Ectodermal cell (in vitro differentiated cells): ENCODE data around the gene SMIM9. TPM values are rescaled to one million over a fixed set of nuclear protein-coding genes. Genes with fewer than 3 reads are reported as not detected.
"Not testable (repeated sequence)": the region's sequence is repeated elsewhere in the genome, so short reads cannot be mapped to it uniquely, and the experiment has no call there.

Experiments
- H3K27ac ChIP-seq: 2 replicates; pipeline ENCODE4 v1.7.0; 2013; ENCODE audit warnings: mild to moderate bottlenecking, low read depth, low read length; ENCODE audit not compliant: insufficient read depth, poor library complexity, severe bottlenecking
- H3K27me3 ChIP-seq: 2 replicates; pipeline ENCODE4 v1.7.0; 2013; ENCODE audit warnings: mild to moderate bottlenecking, low read length; ENCODE audit not compliant: insufficient read depth, control insufficient read depth, poor library complexity, severe bottlenecking
- H3K36me3 ChIP-seq: one replicate; pipeline ENCODE4 v1.7.0; 2013; ENCODE audit warnings: low read length; ENCODE audit not compliant: control insufficient read depth, insufficient read depth
- H3K4me1 ChIP-seq: one replicate; pipeline ENCODE4 v1.7.0; 2013; ENCODE audit warnings: low read length; ENCODE audit not compliant: control insufficient read depth, insufficient read depth
- H3K4me3 ChIP-seq: 2 replicates; pipeline ENCODE4 v1.7.0; 2013; ENCODE audit warnings: low read depth, low read length, control low read depth; ENCODE audit not compliant: insufficient read depth
- H3K9me3 ChIP-seq: 2 replicates; pipeline ENCODE4 v1.7.0; 2013; ENCODE audit warnings: mild to moderate bottlenecking, low read length, moderate library complexity; ENCODE audit not compliant: control insufficient read depth
- WGBS, 2 experiments: methylation state at CpG; one replicate each; pipeline ENCODE4 v1.1.7; 2013; ENCODE audit warnings: missing lambda C conversion rate in 2 of 2; 5-methylcytosine and 5-hydroxymethylcytosine counted together
- polyA plus RNA-seq, 4 experiments: library from polyadenylated mRNA; stranded (reverse); fragments of 50-300 nt; gene quantifications; one replicate each; pipeline ENCODE4 v1.2.3, GENCODE V29; 2013

Gene SMIM9
- not detected for polyA plus RNA-seq (2013, experiment 1 of 4)
- polyA plus RNA-seq (2013, experiment 2 of 4) = not detected
- not detected for polyA plus RNA-seq (2013, experiment 3 of 4)
- polyA plus RNA-seq (2013, experiment 4 of 4) = not detected

GRCh38 chrX:154834562-154834961, at the start of gene SMIM9:
TSS of gene SMIM9 (minus strand) at chrX:154834662. CDS start at chrX:154830856, 3,806 bp downstream.
- no peak within 1 kb of the TSS for H3K27ac ChIP-seq
- WGBS, 2 experiments = 83 to 100% methylated on average over 1 of the region's 3 CpGs
- H3K4me1 ChIP-seq = no peaks in the 10 kb centered on the region
- H3K36me3 ChIP-seq = no peaks in the 10 kb centered on the region
- no peaks in the 10 kb centered on the region for H3K27me3 ChIP-seq
- H3K4me3 ChIP-seq = no peak within 1 kb of the TSS
- no peaks in the 10 kb centered on the region for H3K9me3 ChIP-seq

- not testable (repeated sequence) for H3K9me3 ChIP-seq, H3K4me1 ChIP-seq, H3K27ac ChIP-seq, H3K4me3 ChIP-seq, H3K27me3 ChIP-seq, H3K36me3 ChIP-seq
- WGBS, 2 experiments = no CpG with 5 or more reads among the region's 8 CpGs
Observed at GRCh38 chrX:154884069-154884468, 49.6 kb upstream of the SMIM9 start.

GRCh38 chrX:154873329-154873728, 38.9 kb upstream of the SMIM9 start:
- no peaks in the 10 kb centered on the region for H3K9me3 ChIP-seq
- WGBS, 2 experiments = 66 to 87% methylated on average over 2 of the region's 2 CpGs
- no peaks in the 10 kb centered on the region for H3K27me3 ChIP-seq
- no peaks in the 10 kb centered on the region for H3K4me1 ChIP-seq
- H3K27ac ChIP-seq = no peak overlapping the region
- no peaks in the 10 kb centered on the region for H3K36me3 ChIP-seq
- no peak overlapping the region for H3K4me3 ChIP-seq

- H3K27me3 ChIP-seq, H3K36me3 ChIP-seq, H3K4me3 ChIP-seq, H3K4me1 ChIP-seq, H3K9me3 ChIP-seq, H3K27ac ChIP-seq: not testable (repeated sequence)
Observed at GRCh38 chrX:154868522-154868921, 34.1 kb upstream of the SMIM9 start.

GRCh38 chrX:154855256-154855655, 20.8 kb upstream of the SMIM9 start:
- Histone ChIP-seq H3K36me3 (no peaks in the 10 kb centered on the region), H3K4me1 (no peaks in the 10 kb centered on the region), H3K9me3 (no peaks in the 10 kb centered on the region), H3K4me3 (no peak overlapping the region), H3K27me3 (no peaks in the 10 kb centered on the region), H3K27ac (no peak overlapping the region)

- 100% methylated on average over 1 of the region's 1 CpG; no CpG with 5 or more reads in 1 of the 2 experiments for WGBS, 2 experiments
- Histone ChIP-seq H3K4me3 (no peak overlapping the region), H3K4me1 (no peaks in the 10 kb centered on the region)
Observed at GRCh38 chrX:154850957-154851611, 16.6 kb upstream of the SMIM9 start.

GRCh38 chrX:154840856-154841255, 6.4 kb upstream of the SMIM9 start:
- Histone ChIP-seq H3K4me3 (no peak overlapping the region), H3K27me3 (no peaks in the 10 kb centered on the region), H3K4me1 (no peaks in the 10 kb centered on the region), H3K36me3 (no peaks in the 10 kb centered on the region), H3K9me3 (no peaks in the 10 kb centered on the region), H3K27ac (no peak overlapping the region)
- WGBS, 2 experiments = no CpG with 5 or more reads among the region's 2 CpGs

More at GRCh38 chrX:154850957-154851611, 16.6 kb upstream of the SMIM9 start:
- H3K27me3 ChIP-seq = no peaks in the 10 kb centered on the region
- H3K27ac ChIP-seq = no peak overlapping the region
- no peaks in the 10 kb centered on the region for H3K36me3 ChIP-seq
- H3K9me3 ChIP-seq = no peaks in the 10 kb centered on the region

GRCh38 chrX:154836163-154836562, 1.7 kb upstream of the SMIM9 start:
- no peak overlapping the region for H3K27ac ChIP-seq
- no peaks in the 10 kb centered on the region for H3K36me3 ChIP-seq
- H3K9me3 ChIP-seq = no peaks in the 10 kb centered on the region
- no peaks in the 10 kb centered on the region for H3K4me1 ChIP-seq
- WGBS, 2 experiments = no CpG with 5 or more reads among the region's 1 CpG
- H3K27me3 ChIP-seq = no peaks in the 10 kb centered on the region
- H3K4me3 ChIP-seq = no peak overlapping the region

- no peaks in the 10 kb centered on the region for H3K27me3 ChIP-seq
- H3K4me3 ChIP-seq = no peak overlapping the region
- no peaks in the 10 kb centered on the region for H3K36me3 ChIP-seq
- 92 to 96% methylated on average over 3 of the region's 3 CpGs for WGBS, 2 experiments
- no peak overlapping the region for H3K27ac ChIP-seq
- no peaks in the 10 kb centered on the region for H3K4me1 ChIP-seq
- no peaks in the 10 kb centered on the region for H3K9me3 ChIP-seq
Observed at GRCh38 chrX:154833746-154834274, 652 bp downstream of the SMIM9 start.

GRCh38 chrX:154829926-154830442, 4.5 kb downstream of the SMIM9 start:
- Histone ChIP-seq H3K4me3 (no peak overlapping the region), H3K27ac (no peak overlapping the region), H3K4me1 (no peaks in the 10 kb centered on the region), H3K27me3 (no peaks in the 10 kb centered on the region), H3K9me3 (no peaks in the 10 kb centered on the region), H3K36me3 (no peaks in the 10 kb centered on the region)
- WGBS, 2 experiments = 50 to 74% methylated on average over 1 of the region's 1 CpG
